HG03045 (cell line): Measurements from ENCODE around the gene TAPBP.
"Not testable (repeated sequence)": the region's sequence is repeated elsewhere in the genome, so short reads cannot be mapped to it uniquely, and the experiment has no call there.

Experiments
- ATAC-seq: cut with Tn5 transposase; IDR thresholded peaks from one replicate; pipeline ENCODE4 v1.9.1; 2021; ENCODE audit warnings: mild to moderate bottlenecking, moderate library complexity; ENCODE audit not compliant: unreplicated experiment

Gene TAPBP

DNA sequence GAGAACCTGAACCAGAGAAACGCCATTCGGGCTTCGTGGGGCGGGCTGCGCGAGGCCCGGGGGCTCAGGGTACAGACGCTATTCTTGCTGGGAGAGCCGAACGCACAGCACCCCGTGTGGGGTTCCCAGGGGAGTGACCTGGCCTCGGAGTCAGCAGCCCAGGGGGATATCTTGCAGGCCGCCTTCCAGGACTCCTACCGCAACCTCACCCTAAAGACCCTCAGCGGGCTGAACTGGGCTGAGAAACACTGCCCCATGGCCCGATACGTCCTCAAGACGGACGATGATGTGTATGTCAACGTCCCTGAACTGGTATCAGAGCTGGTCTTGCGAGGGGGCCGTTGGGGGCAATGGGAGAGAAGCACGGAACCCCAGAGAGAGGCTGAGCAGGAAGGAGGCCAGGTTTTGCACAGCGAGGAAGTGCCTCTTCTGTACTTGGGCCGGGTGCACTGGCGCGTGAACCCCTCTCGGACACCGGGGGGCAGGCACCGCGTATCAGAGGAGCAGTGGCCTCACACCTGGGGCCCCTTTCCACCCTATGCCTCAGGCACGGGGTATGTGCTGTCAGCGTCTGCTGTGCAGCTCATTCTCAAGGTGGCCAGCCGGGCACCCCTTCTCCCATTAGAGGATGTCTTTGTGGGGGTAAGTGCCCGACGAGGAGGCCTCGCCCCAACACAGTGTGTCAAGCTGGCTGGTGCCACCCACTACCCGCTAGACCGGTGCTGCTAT lies 36.1 kb downstream of the TAPBP start:
- ATAC-seq = peak; percentile 4

DNA sequence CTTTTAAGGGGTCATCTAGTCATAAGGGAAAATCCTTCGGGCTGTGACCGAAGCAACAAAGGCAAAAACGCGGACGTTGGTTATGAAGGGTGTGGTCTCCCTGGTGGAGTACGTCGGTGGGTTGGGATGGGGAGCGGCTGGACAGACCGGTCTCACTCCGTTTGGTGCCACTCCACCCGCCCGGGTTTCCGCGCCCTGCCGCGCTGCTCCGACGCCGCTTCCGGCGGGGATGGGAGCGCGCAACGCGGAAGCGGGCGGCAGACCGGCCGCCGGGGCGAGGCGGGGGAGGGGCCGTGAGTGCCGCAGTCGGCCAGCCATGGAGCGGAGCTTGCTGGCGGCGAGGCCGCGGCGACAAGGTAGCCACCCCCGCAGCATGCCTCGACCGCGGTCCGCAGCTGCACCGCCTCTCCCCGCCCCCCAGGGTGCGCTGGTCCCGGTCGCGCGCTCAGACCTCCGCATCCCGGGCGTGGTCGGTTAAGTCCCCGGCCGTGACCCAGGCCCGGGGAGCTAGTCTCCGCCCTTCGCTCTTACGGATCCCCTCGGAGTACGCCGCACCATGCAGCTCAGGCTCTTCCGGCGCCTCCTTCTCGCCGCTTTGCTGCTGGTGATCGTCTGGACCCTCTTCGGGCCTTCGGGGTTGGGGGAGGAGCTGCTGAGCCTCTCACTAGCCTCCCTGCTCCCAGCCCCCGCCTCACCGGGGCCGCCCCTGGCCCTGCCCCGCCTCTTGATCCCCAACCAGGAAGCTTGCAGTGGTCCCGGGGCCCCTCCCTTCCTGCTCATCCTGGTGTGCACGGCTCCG lies 36.8 kb downstream of the TAPBP start, which contains the start of gene B3GALT4:
Gene B3GALT4 (plus strand): TSS at position 260 of the 799 bp plus-strand sequence. CDS start 297 bp downstream, at position 557.
- ATAC-seq = peak; percentile 57

DNA sequence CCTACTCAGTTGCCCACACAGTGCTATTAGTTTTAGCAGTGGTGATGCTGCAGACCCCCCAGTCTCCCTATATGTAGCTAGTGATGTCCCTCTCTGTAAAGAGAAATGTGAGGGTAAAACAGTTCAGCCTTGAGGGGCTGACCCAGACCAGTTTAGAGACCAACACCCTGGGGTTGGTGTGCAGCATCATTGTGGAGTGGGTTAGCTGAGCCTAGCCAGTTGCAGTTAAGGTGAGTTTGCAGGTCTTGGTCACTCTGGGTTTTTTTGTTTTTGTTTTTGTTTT lies 37.4 kb downstream of the TAPBP start:
- no peak for ATAC-seq

DNA sequence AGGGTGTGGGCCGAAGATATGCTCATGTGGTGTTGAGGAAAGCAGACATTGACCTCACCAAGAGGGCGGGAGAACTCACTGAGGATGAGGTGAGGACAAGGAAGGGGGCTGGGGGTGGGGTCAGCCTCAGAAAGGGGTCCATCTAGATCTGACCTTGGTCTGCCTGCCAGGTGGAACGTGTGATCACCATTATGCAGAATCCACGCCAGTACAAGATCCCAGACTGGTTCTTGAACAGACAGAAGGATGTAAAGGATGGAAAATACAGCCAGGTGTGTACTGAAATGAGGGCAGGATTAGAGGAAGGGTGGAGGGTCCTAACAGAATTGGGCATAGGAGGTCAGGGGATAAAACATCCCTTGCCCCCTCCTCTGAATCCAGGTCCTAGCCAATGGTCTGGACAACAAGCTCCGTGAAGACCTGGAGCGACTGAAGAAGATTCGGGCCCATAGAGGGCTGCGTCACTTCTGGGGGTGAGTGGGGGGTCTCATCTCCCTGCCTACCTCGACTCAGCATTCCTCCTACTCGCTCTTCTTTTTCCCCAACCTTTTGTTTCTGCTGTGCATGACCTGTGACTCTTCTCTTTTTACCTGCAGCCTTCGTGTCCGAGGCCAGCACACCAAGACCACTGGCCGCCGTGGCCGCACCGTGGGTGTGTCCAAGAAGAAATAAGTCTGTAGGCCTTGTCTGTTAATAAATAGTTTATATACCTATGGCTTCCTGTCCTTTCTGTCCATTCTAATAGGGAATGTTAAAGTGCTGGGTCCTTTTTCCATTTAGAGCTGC lies 37.9 kb downstream of the TAPBP start:
- not testable (repeated sequence) for ATAC-seq

DNA sequence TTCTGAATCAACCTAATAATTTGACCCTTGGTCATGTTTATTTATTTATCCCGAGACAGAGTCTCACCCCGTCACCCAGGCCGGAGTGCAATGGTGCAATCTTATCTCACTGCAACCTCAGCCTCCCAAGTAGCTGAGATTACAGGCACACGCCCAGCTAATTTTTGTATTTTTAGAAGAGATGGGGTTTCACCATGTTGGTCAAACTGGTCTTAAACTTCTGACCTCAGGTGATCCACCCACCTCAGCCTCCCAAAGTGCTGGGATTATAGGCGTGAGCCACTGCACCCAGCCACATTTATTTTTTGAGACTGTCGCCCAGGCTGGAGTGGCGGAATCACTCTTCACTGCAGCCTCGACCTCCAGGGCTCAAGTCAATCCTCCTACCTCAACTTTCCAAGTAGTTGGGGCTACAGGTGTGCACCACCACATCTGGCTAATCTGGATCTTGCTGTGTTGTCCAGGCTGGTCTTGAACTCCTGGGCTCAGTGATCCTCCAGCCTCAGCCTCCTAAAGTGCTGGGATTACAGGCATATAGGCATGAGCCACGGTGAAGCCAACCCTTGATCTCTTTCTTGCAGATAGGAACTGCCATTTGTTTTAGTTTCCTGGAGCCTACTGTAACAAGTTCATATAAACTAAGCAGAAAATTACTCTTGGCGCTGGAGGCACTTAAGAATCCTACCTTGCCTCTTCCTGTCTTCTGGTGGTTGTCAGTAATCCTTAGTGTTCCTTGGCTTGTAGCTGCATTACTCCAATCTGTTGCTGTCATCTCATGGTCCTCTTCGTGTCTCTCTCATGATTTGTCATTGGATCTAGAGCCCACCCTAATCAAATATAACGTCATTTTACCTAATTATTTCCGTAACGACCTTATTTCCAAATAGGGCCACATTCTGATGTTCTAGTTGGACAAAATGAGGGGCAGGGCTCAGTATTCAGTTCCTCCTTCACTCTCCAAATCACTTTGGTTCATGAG lies 39.7 kb downstream of the TAPBP start:
- no peak for ATAC-seq

DNA sequence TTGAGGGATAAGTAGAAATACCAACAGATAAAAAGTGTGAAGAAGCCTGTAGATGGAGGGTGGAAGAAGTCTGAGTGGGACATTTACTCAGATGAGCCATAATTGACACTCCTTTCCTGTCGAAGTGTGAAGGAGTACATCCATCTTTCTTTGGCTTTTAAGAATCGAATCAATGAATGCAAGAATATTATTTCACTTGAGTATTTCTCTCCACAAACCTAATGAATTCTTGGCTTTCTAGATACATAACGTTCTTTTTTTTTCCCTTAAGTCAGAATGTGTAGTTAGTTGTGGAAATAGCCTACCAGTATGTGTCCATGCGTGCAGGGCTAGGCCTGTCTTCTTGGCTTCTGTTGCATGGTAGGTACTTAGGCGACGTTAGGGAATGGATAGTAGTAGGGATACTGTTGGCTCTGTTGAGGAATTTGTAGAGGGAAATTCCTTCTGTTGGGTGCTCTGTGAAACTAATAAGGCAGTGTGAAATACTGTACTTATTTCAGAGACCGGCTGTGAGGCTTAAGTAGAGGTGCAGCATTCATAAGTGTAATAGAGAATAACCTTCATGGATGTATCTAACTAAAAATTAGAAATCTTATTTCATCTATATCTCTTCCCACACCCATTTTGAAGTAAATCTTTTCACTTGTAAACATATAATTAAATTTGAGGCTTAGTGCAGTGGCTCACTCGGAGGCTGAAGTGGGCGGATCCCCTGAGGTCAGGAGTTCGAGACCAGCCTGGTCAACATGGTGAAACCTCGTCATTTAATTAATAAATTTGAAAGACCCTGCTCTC lies 40.6 kb downstream of the TAPBP start:
- ATAC-seq = no peak

DNA sequence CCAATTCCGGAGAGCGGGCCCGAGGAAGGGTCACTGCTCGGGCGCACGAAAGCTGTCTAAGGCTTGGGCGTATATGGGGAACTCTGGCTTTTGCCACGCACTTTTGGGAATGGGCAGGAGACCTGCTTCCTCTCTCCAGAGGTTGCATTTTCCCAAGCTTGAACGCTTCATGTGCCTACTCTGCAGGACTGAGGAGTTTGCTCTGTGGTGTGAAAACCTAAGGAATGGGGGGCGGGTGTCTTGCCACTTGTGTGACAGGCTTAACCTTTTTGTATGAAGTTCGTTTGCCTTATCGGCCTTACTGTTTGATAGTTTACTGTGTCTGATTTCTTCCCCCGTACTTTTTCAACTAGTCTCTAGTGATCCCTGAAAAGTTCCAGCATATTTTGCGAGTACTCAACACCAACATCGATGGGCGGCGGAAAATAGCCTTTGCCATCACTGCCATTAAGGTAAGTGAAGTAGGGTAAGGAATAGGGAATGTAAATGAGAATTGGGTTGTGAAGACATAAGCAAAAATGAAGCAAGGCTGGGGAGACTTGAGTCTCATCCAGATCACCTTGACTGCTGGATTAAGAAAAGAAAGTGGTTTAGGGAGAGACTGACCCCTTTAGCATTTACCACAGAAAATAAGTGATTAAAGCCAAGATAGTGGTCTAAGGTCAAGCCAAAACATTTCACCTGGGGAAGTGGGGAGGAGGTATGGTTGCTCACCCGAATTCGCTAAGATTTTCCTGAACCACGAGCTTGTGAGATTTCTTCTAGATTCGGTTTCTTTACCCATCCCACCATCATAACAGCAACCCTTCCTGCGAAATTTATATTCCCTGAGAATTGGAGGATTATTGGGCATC lies 41.4 kb downstream of the TAPBP start:
- ATAC-seq = no peak

DNA sequence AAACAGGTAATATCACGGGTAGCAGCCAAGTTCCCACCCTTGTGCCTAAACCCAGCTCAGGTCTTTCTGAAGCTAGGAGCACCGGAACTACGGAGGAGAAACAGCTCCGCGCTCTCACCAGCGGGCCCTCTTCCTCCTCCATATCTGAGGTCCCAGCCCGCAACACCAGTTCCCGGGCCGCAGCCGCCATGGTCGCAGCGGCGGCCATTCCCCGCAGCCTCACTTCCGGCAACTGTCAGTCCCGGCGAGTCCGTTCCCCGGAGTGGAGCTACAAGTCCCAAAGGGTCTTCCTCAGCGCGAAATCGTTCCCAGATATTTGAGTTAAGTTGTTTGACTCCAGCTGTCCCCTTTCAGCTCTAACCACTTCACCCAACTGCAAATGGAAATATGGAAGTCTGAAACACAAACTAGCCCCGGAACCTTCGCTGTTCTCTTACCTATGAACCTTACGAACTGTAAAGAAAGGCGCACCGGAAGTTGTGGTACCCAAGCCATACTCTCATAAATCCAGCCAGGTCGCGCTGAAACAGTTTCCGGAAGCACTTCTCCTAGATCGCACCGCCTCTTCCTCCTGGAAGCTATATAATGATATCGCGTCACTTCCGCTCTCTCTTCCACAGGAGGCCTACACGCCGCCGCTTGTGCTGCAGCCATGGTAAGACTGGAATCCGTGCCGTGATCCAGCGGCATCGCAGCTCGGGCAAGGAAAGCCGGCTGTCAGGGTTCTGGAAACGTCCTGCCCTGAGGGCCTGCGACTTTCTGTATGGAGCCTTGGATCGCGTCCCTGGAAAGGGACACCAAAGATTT lies 42.2 kb downstream of the TAPBP start, which contains the start of the genes RPS18 and VPS52:
Gene RPS18 (plus strand): TSS at position 608 of the 807 bp plus-strand sequence. CDS start 45 bp downstream, at position 653.
Gene VPS52 (minus strand): TSS at position 409 of the 807 bp plus-strand sequence. CDS start 201 bp downstream, at position 208.
- peak; percentile 80 for ATAC-seq

DNA sequence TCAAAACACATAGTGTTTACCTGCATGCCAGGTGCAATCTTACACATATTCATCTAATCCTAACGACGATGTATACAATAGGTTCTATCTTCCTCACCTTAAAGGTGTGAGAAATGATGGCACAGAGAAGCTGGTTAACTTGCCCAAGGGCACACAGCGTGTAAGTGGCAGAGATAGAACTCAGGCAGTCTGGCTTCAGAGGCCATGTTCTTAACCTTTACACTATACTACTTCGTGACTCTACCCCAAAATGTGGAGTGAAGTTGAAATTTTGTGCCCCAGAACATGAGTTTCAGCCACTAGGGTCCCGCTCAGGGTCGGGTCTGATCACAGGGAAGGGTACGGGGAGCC lies 42.8 kb downstream of the TAPBP start:
- peak; percentile 1 for ATAC-seq

DNA sequence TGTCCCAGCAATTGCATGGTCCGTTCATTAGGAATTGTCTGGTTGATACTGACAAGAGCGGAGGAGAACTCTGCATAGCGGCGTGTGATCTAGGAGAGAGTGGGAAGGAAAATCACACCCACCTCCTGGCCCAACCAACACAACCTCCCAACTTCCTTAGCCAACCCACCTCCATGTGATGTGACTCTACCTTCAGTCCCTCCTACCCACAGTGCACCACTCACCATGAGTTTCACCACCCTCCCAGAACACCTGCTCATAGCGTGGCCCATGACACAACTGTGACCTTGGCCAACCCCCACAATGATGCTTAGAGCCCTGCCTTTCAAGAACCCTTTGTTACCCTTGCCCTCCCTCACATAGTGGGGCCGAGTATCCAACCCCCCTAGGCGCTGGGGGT lies 49.9 kb downstream of the TAPBP start:
- ATAC-seq = no peak

DNA sequence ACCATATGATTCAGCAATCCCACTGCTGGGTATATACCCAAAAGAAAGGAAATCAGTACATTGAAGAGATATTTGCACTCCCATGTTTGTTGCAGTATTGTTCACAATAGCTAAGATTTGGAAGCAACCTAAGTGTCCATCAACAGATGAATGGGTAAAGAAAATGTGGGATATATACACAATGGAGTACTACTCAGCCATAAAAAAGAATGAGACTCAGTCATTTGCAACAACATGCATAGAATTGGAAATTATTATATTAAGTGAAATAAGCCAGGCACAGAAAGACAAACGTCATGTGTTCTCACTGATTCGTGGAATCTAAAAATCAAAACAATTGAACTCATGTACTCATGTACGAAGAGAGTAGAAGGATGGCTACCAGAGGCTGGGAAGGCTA lies 51.4 kb downstream of the TAPBP start:
- ATAC-seq = not testable (repeated sequence)

DNA sequence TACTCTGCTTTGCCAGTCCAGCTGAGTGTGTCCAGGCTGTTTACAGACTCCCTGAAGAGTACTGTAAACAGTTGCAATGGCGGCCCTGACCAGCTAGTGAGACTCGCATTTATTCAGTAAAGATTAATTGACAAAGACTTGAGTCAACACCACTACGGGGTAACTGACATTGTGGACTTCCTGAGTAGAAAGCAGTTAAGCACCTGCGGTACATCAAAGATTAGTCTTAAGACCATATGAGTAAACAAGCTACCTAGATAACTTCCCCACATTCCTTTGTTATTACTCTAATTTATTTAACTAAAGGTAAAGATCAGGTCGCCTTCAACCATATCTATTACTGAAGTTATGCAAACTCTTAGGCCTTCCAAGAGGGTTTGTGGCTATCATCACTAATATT lies 54.8 kb downstream of the TAPBP start:
- ATAC-seq = no peak

DNA sequence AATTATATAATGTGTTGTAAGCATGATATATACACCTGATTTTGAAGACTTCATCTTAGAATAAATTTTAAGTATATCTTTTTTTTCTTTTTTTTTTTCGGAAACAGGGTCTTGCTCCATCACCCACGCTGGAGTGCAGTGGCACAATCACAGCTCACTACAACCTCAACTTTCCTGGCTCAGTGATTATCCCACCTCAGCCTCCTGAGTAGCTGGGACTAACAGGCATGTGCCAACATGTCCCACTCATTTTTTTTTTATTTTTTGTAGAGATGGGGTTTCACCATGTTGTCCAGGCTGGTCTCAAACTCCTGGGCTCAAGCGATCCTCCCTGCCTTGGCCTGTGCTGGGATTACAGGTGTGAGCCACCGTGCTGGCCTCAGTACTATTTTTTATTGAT lies 59.3 kb downstream of the TAPBP start:
- no peak for ATAC-seq

DNA sequence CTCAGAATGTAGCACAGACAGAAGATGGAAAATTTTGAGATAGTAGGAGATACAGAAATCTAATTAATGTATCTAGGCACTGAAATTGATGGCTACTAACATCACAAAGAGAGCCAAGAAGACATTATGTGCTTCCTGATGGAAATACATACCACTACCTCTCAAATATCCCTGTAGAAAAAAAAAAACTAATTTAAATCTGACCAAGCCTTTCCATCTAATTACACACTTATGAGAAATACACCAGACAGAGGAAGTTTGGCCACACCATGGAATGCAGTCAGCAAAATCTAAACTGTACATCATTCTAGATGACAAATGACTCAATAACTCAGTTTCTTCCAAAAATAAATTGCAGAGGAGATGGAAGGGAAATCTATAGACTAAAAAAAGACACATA lies 61.1 kb downstream of the TAPBP start:
- no peak for ATAC-seq

DNA sequence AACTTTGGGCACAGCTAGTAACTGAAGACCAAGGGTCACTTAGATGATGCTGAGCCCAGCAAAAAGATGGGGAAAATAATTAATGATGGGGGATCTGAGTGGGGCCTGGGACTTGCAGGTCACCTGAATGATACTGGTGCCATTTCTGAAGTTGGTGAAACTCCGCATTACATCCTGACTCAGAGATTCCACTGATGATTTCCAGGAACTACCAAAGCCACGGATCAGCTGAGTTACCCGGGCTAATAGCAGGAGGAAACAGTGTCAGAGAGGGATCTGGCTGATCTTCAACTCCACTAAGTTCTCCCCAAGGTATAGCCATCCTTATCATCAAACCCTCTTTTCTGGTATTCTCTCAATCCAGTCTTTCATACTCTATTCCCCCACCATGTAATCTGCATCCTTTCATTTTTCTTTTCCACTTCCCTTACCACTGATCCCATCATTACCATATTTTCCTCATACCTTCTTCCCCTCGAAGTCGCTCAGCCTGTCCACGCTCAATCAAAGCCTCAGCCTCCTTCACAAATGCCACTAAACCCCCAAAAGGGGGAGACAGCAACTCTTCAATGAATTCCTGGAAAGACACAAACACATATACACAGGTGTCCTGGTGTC lies 62.4 kb downstream of the TAPBP start:
- no peak for ATAC-seq

DNA sequence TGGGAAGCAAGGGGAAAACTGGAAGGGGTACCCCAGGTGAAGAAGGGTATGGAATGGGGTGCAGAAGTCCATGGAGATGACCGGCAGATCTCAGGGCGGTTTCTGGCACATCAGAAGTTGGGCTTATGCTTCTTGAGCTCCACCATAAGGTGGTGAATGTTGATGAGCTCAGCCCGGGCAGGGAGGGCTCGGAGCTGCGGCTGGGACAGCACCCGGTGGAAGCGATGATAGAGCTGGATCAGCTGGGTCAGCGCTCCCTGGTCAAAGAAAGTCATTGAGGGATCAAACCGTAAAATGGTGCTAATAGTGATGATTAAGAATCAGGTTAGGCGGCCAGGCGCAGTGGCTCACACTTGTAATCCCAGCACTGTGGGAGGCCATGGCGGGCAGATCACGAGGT lies 63.1 kb downstream of the TAPBP start:
- no peak for ATAC-seq
